CD4-positive, alpha-beta T cell treated with Interleukin-21 for 1 hour (primary cell): ENCODE measurements around the gene CLDN22.

Experiments used
- DNase-seq: peaks from one replicate; pipeline ENCODE4 v3.0.0-alpha.2; 2020

CLDN22 gene

DNA sequence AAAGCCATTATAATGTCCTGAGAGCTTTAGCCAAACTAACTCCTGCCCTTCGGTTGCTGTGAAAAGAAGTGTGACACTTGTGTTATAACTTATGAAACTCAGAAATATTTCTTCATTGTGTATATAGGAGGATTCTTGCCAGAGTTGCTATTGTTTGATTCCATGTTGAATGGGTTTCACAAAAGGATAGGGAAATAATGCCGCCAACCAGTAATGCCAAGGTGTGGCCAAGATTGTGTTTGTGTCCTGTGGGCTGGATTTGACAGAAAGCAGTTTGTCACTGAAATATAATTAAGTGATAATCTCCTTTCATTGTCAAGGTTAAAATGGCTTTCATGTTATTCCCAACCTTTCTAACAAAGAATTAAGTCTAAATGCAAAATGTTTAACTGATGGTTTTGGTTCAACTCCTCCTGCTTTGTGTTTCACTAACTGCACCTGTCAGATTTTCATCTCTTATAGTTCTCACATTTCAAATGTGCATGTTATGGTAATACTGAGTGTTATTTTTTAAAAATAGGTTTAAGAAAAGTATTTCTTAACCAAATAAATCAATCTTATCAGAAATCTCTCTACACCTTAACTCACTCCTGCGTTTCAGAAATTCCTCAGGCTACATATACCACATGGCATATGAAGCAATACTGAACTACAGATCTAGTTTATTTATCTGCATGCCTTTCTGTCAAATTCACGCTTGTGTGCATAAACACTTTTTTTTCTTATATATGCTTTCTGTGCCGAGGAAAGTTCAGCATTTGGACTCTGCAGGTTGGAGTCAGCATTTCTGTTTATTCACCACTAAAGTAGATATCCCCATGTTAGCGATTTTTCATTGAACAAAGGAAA lies at the start of gene CLDN22:
Gene CLDN22, minus strand, starts transcription at position 66 of the 849 bp plus-strand sequence. Its CDS starts 58 bp downstream, at position 8.
- DNase-seq = no peak

DNA sequence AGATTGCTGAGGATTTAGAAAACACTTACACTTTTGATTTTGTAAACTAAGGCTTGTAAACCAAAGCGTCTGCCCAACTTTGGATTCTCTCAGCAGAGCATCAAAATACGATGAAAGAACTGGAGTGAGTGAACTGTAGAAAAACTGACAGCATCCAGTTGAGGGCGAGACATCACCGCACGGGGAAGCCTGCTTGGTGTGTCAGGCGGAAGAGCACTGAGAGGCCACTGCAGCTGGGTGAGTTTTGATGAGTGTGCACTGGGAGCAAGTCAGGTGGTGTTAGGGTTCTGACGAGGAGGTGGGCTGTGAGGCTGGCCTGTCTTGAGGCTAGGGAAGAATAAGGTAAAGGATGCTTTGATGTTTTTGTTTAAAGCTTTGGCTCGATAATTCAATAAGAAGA lies 49.0 kb upstream of the CLDN22 start:
- no peak for DNase-seq

DNA sequence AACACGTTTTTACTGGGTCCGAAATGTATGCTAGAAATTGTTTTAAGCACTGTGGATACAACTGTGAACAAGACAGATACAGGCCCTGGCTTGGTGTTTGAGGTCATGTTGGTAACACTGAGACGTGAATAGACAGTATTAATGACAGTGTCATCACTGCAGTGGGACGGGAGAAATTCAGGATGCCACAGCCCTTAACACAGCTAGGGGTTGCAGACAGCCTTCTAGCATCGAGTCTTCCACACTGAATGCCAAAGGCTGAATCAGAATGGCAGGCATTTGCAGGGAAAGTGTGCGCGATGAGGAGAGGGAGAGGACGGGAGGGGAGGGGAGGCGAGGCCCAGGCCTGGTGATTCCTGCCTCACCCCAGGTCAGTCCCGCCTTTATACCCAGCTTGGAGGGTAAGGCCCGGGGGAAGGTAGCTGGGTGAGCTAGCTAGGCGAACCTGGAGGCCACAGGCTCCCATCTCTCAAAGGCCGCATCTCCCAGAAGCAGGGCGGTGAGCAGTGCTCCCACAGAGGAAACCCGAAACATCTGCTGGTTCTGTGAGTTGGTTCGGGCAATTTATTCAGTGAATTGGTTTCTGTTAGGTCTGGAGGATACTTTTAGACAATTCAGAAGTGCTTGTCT lies 46.2 kb upstream of the CLDN22 start:
- DNase-seq = no peak

GRCh38 chr4:183364025-183364424 lies 43.9 kb upstream of the CLDN22 start:
- DNase-seq = no peak

DNA sequence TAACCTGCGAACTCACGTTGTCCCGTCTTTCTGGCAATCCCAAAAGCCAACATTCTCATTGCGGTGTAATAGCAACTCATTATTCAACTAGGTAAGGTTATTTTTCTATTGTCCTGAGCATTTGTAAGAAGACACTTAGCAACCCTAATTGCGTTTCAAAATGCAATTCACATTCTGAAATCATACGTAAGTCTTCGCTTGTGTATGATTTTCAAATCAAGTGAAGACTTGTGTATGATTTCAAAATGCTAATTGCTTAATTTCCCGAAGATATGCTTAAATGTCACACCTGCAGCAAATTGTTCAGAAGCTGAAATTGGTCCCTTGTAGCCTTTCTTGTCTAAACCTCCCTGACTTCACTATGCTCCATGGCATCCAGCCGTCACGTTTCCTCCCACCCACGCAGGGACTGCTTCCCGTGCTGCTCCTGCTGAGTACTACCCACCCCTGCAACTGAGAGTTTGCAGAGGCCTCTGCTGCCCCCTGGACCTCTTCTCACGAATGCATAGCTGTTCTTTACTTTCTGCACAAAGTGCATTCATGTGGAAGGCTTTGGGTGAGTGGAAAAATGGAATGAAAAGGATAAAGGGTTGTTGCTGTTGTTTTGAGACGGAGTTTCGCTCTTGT lies 43.0 kb upstream of the CLDN22 start:
- no peak for DNase-seq

DNA sequence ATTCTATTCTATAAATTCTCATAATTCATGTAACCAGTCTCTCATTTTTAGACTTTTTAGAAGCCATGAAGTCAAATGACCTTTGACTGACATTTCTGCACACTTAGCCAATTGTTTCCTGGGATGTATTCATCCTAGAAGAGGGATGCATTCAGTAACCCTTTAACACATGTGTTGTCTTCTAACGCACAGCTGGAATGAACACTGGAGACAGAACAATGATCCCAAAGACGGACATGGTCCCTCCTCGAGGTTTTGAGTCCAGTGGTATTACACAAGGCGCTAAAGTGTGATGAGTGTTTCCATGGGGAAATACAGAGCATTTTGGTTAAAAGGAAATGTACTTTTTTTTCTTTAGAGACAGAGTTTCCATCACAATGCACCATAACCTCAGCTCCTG lies 42.0 kb upstream of the CLDN22 start:
- DNase-seq = no peak

DNA sequence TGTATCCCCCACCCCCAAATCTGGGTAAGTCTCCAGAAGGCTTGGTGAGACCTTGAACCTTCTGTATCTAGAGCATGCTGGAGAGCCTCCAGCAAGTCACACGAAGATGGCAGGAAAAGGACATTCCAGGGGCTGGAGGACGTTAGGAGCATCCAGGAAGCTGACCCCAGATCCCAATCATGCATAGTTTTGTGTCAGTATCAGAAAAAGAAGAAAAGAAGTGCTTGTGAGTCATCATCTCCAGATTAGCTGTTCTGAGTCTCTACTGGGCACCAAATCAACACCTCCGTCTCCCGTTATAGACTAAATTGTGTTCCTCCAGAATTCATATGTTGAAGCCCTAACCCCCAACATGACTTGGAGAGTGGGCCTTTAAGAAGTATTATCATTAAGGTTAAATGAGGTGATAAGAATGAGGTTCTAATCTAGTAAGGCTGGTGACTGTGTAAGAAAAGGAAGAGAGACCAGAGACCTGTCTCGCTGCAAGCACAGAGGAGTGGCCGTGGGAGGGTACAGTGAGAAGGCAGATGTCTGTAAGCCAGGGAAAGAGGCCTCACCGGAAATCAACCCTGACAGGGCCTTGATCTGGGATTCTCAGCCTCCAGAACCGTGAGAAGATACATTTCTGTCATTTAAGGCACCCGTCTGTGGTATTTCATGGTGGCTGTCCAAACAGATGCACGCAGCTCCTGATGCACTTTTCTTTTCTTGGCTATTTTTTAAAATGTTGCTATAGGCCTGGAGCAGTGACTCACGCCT lies 40.3 kb upstream of the CLDN22 start:
- no peak for DNase-seq

- no peak for DNase-seq
These were observed 38.2 kb upstream of the CLDN22 start for GRCh38 chr4:183358215-183358755.

- no peak for DNase-seq
These were observed 37.0 kb upstream of the CLDN22 start for GRCh38 chr4:183356931-183357675.

- no peak for DNase-seq
These were observed 36.2 kb upstream of the CLDN22 start for GRCh38 chr4:183356173-183356830.

- DNase-seq = no peak
These were observed 35.3 kb upstream of the CLDN22 start for GRCh38 chr4:183355405-183355804.

DNA sequence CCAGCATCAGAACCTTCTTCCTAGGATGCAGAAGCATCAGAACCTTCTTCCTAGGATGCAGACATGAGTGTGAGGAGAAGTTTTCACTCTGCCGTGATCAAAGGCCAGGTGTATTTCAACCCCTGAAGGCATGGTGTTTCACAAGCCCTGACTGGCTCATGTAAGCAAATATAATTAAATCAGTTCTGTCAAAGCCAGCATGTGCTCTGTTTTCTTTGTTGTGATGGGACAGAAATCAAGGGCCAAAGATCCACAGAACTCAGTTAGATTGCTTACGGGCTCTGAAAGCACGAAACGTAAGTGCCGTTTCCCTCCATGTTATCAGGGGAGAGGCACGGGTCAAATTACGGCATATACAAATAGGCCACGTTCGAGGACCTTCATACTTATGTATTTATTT lies 34.1 kb upstream of the CLDN22 start:
- no peak for DNase-seq

DNA sequence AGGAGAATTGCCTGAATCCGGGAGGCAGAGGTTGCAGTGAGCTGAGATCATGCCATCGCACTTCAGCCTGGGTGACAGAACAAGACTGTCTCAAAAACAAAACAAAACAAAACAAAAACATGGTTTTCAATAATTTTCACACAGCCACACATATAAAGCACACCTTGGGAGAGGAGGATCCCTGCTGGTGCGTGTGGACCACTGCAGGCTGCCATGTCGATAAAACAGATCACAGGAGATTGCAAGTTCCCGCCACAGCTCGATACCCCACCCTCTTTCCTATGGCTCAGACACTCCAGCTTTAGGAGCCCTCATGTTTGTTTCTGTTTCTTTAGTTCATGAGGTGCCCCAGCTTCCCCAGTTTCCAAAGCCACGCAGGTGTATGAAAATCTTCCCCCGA lies 33.5 kb upstream of the CLDN22 start:
- DNase-seq = no peak

GRCh38 chr4:183352546-183352945 lies 32.5 kb upstream of the CLDN22 start:
- DNase-seq = no peak

DNA sequence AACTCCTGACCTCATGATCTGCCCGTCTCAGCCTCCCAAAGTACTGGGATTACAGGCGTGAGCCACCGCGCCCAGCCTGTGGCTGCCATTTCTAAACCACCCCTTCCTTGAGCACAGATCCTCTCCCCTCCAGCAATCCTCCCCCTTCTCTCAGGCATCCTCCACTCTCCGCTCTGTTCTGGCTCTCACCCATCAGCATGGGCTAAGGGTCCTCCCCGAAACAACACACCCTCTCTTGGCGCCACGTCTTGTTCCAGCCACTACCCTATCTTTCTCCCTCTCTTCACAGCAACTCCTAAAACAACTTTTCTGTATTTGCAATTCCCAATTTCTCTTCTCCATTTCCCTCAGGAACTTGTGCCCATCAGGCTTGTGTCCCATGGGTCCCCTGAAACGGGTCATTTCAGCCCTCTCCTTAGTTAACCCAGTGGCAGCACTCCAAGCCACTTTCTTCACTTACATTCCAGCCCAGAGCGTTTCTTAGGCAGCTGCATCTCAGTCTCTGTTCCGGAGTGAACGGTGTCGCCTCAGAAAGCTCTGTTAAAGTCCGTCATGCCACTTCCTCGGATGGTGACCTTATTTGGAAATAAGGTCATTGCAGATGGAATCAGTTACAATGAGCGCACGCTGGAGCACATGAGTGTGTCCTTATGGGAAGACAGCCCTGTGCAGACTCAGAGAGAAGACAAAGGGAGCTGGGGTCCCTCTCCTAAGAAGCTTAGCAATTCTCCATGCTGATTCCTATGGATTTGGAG lies 30.4 kb upstream of the CLDN22 start:
- no peak for DNase-seq

GRCh38 chr4:183349673-183350072 lies 29.6 kb upstream of the CLDN22 start:
- DNase-seq = no peak

GRCh38 chr4:183348706-183349659 lies 28.9 kb upstream of the CLDN22 start:
- peak; percentile 5 for DNase-seq

GRCh38 chr4:183348136-183348535 lies 28.1 kb upstream of the CLDN22 start:
- DNase-seq = no peak

GRCh38 chr4:183347566-183347965 lies 27.5 kb upstream of the CLDN22 start:
- DNase-seq = no peak

GRCh38 chr4:183347146-183347545 lies 27.1 kb upstream of the CLDN22 start:
- DNase-seq = no peak
